Astrocyte of the cerebellum (primary cell): ENCODE measurements around the gene MED31.
"Not testable (repeated sequence)": the region's sequence is repeated elsewhere in the genome, so short reads cannot be mapped to it uniquely, and the experiment has no call there.

Experiments
- DNase-seq: peaks from one replicate; pipeline ENCODE4 v3.0.0-alpha.2; 2011; ENCODE audit warnings: low read depth
- H3K4me3 ChIP-seq: 2 replicates; pipeline ENCODE4 v1.5.1; 2011; ENCODE audit warnings: mild to moderate bottlenecking, low read depth, low read length, moderate library complexity
- CTCF ChIP-seq: IDR thresholded peaks from 2 replicates; pipeline ENCODE4 v1.5.1; 2012; ENCODE audit warnings: low read length, low read depth, moderate library complexity, mild to moderate bottlenecking; ENCODE audit errors: missing control alignments
- in situ Hi-C: cut with HindIII; loops from 2 replicates; pipeline ENCODE4 v1.10.0; 2017; ENCODE audit warnings: low sequenced_read_pairs

Gene MED31

GRCh38 chr17:6667516-6667915 is 16.1 kb upstream of the MED31 start:
- in situ Hi-C loops: no loop called here
- no peak overlapping the region for H3K4me3 ChIP-seq
- TF ChIP-seq CTCF: no peak
- no peak for DNase-seq

- in situ Hi-C loops: no loop called here
- H3K4me3 ChIP-seq: no peak overlapping the region
- TF ChIP-seq CTCF: no peak
- no peak for DNase-seq
Measured at GRCh38 chr17:6666557-6666956, 15.2 kb upstream of the MED31 start.

- no peak overlapping the region for H3K4me3 ChIP-seq
- peak; percentile 97 for TF ChIP-seq CTCF
- peak; percentile 74 for DNase-seq
- in situ Hi-C loops: no loop called here
Measured at GRCh38 chr17:6666077-6666521, 14.7 kb upstream of the MED31 start.

GRCh38 chr17:6663200-6663599 is 11.8 kb upstream of the MED31 start:
- in situ Hi-C loops, DNase-seq: not testable (repeated sequence)

GRCh38 chr17:6661464-6661848 is 10.1 kb upstream of the MED31 start:
- no peak for TF ChIP-seq CTCF
- no peak for DNase-seq
- in situ Hi-C loops: no loop called here
- no peak overlapping the region for H3K4me3 ChIP-seq

More at GRCh38 chr17:6663200-6663599, 11.8 kb upstream of the MED31 start:
- not testable (repeated sequence) for H3K4me3 ChIP-seq

- in situ Hi-C loops: no loop called here
- H3K4me3 ChIP-seq: no peak overlapping the region
- no peak for TF ChIP-seq CTCF
- no peak for DNase-seq
Measured at GRCh38 chr17:6660805-6661463, 9.5 kb upstream of the MED31 start.

GRCh38 chr17:6660101-6660500 is 8.7 kb upstream of the MED31 start:
- no peak for TF ChIP-seq CTCF
- H3K4me3 ChIP-seq: no peak overlapping the region
- in situ Hi-C loops: no loop called here
- no peak for DNase-seq

GRCh38 chr17:6658411-6658810 is 7.0 kb upstream of the MED31 start:
- H3K4me3 ChIP-seq, DNase-seq, in situ Hi-C loops: not testable (repeated sequence)
